Measurements from ENCODE around the gene MMEL1.

DNA sequence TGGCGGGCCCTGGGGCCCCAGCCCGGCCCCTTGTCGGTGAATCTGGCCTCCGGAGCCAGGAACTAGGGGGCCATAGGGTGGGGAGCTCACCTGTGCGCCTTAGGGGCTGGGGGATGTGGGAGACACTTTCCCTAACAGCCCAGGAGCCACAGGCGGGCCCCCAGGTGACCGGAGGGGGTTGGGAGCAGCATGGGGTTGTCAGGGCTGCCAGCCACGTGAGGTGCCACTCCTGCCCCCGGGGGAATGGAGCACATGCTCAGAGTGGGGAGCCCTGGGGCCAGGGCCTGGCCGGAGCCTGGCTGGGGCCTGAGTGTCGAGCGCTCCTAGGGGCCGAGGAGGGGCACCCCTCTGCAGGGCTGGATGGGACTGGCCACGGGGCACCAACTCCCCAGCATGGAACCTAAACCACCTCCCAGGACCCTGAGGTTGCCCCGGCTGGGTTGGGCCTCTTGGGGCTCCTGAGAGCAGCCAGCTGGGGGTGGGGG, 26.4 kb downstream of the MMEL1 start:
- TF ChIP-seq, protein P1, sequence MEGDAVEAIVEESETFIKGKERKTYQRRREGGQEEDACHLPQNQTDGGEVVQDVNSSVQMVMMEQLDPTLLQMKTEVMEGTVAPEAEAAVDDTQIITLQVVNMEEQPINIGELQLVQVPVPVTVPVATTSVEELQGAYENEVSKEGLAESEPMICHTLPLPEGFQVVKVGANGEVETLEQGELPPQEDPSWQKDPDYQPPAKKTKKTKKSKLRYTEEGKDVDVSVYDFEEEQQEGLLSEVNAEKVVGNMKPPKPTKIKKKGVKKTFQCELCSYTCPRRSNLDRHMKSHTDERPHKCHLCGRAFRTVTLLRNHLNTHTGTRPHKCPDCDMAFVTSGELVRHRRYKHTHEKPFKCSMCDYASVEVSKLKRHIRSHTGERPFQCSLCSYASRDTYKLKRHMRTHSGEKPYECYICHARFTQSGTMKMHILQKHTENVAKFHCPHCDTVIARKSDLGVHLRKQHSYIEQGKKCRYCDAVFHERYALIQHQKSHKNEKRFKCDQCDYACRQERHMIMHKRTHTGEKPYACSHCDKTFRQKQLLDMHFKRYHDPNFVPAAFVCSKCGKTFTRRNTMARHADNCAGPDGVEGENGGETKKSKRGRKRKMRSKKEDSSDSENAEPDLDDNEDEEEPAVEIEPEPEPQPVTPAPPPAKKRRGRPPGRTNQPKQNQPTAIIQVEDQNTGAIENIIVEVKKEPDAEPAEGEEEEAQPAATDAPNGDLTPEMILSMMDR (IDR thresholded peaks at IDR 0.05), result no peak
- TF ChIP-seq POLR2A (IDR thresholded peaks at IDR 0.05), result no peak
- TF ChIP-seq POLR2AphosphoS5 (IDR thresholded peaks at IDR 0.05), result no peak
- TF ChIP-seq EP300 (IDR thresholded peaks at IDR 0.05), result no peak
